ENCODE measurements around the gene TXNIP.

The TXNIP gene

DNA sequence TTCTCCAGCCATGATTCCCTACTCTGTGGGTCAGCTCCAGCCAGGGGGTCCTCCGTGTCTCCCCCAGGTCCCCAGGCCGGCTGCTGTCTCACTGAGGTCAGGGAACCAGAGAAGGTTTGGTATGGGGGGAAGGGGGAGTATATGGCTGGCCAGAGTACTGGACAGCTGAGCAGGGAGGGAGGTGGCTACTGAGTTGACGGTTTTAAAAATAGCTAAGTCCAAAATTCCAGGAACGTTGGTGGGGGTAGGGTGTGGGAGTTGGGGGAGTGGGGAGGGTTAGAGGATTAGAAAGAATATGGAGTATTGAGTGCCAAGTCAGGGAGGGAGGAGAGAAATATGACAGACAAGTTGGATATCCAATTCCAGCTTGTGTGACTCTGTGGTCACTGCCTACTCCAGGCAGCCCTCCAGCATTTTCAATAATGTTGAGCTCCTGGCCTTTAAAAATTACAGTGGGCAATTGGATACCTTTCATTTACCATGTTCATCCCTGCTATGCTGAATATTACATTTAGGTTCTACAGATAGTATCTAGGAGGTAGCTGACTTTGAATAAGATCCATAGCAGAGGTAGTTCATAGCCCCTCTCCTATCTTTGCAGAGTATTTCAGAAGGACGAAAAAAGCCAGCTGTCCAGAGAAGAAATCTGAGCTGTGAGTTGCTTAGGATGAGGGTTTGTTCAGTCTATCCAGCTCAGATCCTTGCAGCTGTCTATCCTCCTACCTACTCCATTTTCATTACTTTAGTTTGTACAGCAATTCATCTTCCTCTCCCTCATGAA, 25.4 kb upstream of the TXNIP start, which contains the start of gene HJV:
HJV (minus strand) TSS at position 114 of the 781 bp plus-strand sequence. CDS start 1,504 bp downstream, outside the sequence.
- ChIA-PET POLR2A (no interaction called here), CTCF (interaction anchor here (1.0 to 21.4 kb wide), 5 partner anchors 9 to 130 kb away, joined by 4 to 787 read pairs (median 6); partner anchors contain the start of gene TXNIP)
- H3K4me3 ChIP-seq (ENCODE audit: low read depth, low read length), result no peak within 1 kb of the TSS
- TF ChIP-seq, protein P1, sequence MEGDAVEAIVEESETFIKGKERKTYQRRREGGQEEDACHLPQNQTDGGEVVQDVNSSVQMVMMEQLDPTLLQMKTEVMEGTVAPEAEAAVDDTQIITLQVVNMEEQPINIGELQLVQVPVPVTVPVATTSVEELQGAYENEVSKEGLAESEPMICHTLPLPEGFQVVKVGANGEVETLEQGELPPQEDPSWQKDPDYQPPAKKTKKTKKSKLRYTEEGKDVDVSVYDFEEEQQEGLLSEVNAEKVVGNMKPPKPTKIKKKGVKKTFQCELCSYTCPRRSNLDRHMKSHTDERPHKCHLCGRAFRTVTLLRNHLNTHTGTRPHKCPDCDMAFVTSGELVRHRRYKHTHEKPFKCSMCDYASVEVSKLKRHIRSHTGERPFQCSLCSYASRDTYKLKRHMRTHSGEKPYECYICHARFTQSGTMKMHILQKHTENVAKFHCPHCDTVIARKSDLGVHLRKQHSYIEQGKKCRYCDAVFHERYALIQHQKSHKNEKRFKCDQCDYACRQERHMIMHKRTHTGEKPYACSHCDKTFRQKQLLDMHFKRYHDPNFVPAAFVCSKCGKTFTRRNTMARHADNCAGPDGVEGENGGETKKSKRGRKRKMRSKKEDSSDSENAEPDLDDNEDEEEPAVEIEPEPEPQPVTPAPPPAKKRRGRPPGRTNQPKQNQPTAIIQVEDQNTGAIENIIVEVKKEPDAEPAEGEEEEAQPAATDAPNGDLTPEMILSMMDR (IDR thresholded peaks at IDR 0.05; ENCODE audit: insufficient read depth, low read length, missing control alignments), result no peak
- DNase-seq (ENCODE audit: low read depth, low spot score), result no peak

DNA sequence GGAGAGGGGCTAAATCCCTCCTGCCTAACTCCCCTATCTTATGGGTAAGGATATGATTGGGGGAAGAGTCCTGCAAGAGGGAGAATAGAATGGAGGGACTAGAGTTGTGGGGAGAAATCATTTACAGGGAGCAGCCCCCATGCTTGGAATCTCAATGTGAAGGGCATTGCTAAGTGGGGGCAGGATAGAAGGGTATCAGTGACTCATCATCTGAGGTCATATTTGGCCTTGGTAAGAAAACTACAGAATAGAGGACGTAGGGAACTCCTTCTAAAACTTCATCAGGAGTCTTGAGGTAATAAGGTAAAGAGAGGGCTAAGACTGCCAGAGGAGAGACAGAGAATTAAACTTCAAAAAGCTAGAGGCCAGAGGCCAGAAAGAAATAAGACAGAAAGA, 24.7 kb upstream of the TXNIP start:
- DNase-seq (ENCODE audit: low read depth, low spot score), result no peak

DNA sequence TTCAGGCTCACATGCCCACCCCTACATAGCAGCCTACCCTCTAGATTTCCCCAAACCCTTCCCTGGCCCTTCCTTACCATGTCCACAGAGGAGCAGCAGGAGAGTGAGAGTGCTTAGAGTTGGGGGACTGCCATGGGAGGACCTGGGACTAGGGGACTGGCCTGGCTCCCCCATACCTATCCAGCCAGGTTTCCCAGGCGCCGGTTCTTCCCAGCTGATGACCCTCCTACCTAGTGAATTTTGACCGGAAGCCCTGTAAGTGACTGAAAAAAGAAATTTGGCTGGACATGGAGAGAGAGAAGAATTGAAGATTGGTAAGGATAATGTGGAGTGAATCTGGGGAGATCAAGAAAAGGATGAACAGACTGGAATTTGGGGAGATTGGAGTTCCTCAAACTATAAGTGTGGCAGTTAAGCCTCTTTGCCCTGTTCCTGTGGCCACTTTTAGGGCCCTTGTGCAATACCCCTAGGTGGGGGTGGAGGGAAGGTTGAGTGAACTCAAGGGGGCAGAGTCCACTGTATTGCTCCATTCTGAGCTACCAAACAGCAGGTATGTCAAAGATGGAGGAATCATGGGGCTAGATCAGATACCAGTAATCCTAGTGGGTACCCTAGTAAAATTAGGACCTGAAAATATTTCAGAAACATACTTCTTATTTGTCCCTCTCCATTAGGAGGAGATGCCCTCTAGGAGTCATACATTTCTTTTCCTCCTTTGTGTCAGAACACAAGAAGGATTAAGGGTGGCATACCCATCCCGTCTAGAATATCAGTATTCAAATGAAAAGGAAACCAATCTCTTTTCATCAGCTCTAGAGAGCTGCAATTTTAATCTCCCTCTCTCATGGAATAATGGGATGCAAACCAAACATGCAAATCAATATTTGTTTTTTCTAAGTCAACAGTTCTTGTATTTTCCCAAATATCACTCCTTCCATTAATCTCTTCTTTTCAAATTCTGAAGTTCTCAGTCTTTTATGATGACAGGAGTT, 24.0 kb upstream of the TXNIP start:
- no peak for DNase-seq (ENCODE audit: low read depth, low spot score)
- TF ChIP-seq, protein P1 (IDR thresholded peaks at IDR 0.05; ENCODE audit: insufficient read depth, low read length, missing control alignments), result no peak
- POLR2A ChIA-PET, result no interaction called here
- CTCF ChIA-PET, result interaction anchor here (1.1 to 21.4 kb wide), 4 partner anchors 12 to 128 kb away, joined by 6 to 787 read pairs (median 99); partner anchors contain the start of gene TXNIP
- H3K4me3 ChIP-seq (ENCODE audit: low read depth, low read length), result no peak overlapping the region

More for the DNA sequence above, 24.7 kb upstream of the TXNIP start:
- TF ChIP-seq, protein P1 (IDR thresholded peaks at IDR 0.05; ENCODE audit: insufficient read depth, low read length, missing control alignments), result no peak
- ChIA-PET CTCF (interaction anchor here (1.1 to 21.4 kb wide), 4 partner anchors 13 to 129 kb away, joined by 6 to 787 read pairs (median 99); partner anchors contain the start of gene TXNIP), POLR2A (no interaction called here)
- no peak overlapping the region for H3K4me3 ChIP-seq (ENCODE audit: low read depth, low read length)

DNA sequence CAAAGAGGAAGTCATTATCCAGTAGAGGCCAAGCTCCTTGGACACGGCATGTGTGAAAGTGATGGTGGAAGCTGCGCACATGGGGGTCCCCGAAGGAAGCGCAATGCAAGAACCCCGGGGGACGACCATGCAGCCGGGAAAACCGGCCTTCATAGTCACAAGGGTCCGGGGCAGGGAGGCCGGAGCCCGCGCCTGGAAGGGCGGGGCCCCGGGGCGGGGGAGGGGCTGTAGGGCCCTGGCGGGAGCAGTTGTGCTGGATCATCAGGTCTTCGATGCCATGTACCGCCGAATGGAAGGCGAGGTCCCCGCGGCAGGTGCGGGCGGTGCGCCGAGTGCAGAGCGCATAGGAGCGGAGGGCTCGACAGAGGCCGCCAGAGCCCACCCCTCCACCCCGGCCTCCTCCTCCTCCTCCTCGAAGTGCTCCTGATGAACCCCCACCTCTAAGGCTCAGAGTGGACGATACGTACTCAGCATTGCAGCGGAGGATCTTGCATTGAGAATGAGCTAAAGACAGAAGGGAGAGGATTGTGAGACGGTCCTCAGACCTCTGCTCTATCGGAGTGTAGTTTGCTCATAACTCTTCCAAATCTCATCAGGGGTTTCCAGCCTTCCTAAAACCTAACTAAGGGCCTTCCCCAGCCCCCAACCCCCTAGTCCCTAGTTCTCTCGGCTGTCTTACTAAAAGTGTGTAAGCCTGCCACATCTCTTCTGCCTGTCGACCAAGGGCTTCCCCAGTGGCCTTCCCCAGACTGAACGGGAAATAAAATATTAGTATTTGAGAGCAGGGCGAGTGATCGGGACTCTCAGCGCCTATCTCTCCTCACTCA, 23.1 kb upstream of the TXNIP start:
- H3K4me3 ChIP-seq (ENCODE audit: low read depth, low read length), result no peak overlapping the region
- POLR2A ChIA-PET, result no interaction called here
- TF ChIP-seq, protein P1 (IDR thresholded peaks at IDR 0.05; ENCODE audit: insufficient read depth, low read length, missing control alignments), result no peak
- no peak for DNase-seq (ENCODE audit: low read depth, low spot score)
- CTCF ChIA-PET, result interaction anchor here (1.7 to 21.4 kb wide), 5 partner anchors 11 to 172 kb away, joined by 4 to 787 read pairs (median 153); partner anchors contain the start of genes NUDT17 and TXNIP

DNA sequence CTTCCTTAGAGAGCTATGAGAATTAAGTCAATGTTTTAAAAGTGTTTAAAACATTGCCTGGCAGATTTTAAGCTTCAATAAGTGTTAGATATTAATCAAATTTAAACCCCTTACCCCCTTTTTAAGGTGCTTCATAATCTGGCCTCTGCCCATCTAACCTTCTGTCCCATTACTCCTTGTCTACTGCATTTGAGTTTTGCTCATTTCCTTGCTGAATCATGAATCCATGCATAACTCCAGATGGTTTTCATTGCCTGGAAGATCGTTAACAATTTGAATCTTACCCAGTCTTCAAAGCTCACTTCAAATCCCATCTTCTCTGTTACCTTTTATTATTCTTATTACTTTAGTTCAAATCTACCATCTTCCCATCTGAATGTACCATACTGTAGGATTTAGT, 20.5 kb upstream of the TXNIP start:
- no peak for DNase-seq (ENCODE audit: low read depth, low spot score)
- TF ChIP-seq, protein P1 (IDR thresholded peaks at IDR 0.05; ENCODE audit: insufficient read depth, low read length, missing control alignments), result no peak
- POLR2A ChIA-PET, result interaction anchor here (0.8 to 1.3 kb wide), 3 partner anchors 35 to 170 kb away, joined by 4 read pairs; partner anchors contain the start of gene LIX1L
- H3K4me3 ChIP-seq (ENCODE audit: low read depth, low read length), result no peak overlapping the region
- CTCF ChIA-PET, result interaction anchor here (0.8 to 21.4 kb wide), 12 partner anchors 9 to 192 kb away, joined by 3 to 787 read pairs (median 4); partner anchors contain the start of genes NUDT17, PIAS3, RBM8A and TXNIP
